ENCODE results near the gene NSDHL.

The NSDHL gene

GRCh38 chrX:152899874-152900719 is 69.2 kb downstream of the NSDHL start:
- TF ChIP-seq POLR2A (IDR thresholded peaks at IDR 0.05; ENCODE audit: extremely low read depth, insufficient read length) (no peak), CTCF (IDR thresholded peaks at IDR 0.05; ENCODE audit: low read depth, low read length) (no peak), MAX (IDR thresholded peaks at IDR 0.05; ENCODE audit: low read depth, low read length) (no peak), MYC (IDR thresholded peaks at IDR 0.05; ENCODE audit: low read depth, low read length) (no peak)
- no peak for DNase-seq (ENCODE audit: low read depth)
- no peak overlapping the region for H3K4me3 ChIP-seq (ENCODE audit: low read depth, low read length)

- TF ChIP-seq MYC (IDR thresholded peaks at IDR 0.05; ENCODE audit: low read depth, low read length) (no peak), MAX (IDR thresholded peaks at IDR 0.05; ENCODE audit: low read depth, low read length) (no peak), POLR2A (IDR thresholded peaks at IDR 0.05; ENCODE audit: extremely low read depth, insufficient read length) (no peak), CTCF (IDR thresholded peaks at IDR 0.05; ENCODE audit: low read depth, low read length) (no peak)
These were observed 70.1 kb downstream of the NSDHL start for GRCh38 chrX:152900937-152901445.

GRCh38 chrX:152901816-152902501 is 71.1 kb downstream of the NSDHL start:
- DNase-seq (ENCODE audit: low read depth), result no peak

More at GRCh38 chrX:152900937-152901445, 70.1 kb downstream of the NSDHL start:
- DNase-seq (ENCODE audit: low read depth), result no peak
- H3K4me3 ChIP-seq (ENCODE audit: low read depth, low read length), result no peak overlapping the region

GRCh38 chrX:152902502-152902820 is 71.6 kb downstream of the NSDHL start:
- DNase-seq (ENCODE audit: low read depth), result no peak

More at GRCh38 chrX:152901816-152902501, 71.1 kb downstream of the NSDHL start:
- TF ChIP-seq POLR2A (IDR thresholded peaks at IDR 0.05; ENCODE audit: extremely low read depth, insufficient read length), result no peak
- no peak overlapping the region for H3K4me3 ChIP-seq (ENCODE audit: low read depth, low read length)

GRCh38 chrX:152903589-152903988 is 72.7 kb downstream of the NSDHL start:
- no peak for DNase-seq (ENCODE audit: low read depth)
- no peak overlapping the region for H3K4me3 ChIP-seq (ENCODE audit: low read depth, low read length)
- TF ChIP-seq MAX (IDR thresholded peaks at IDR 0.05; ENCODE audit: low read depth, low read length), result no peak
- TF ChIP-seq CTCF (IDR thresholded peaks at IDR 0.05; ENCODE audit: low read depth, low read length), result no peak
- TF ChIP-seq MYC (IDR thresholded peaks at IDR 0.05; ENCODE audit: low read depth, low read length), result no peak
- no peak for TF ChIP-seq POLR2A (IDR thresholded peaks at IDR 0.05; ENCODE audit: extremely low read depth, insufficient read length)

More at GRCh38 chrX:152902502-152902820, 71.6 kb downstream of the NSDHL start:
- TF ChIP-seq CTCF (IDR thresholded peaks at IDR 0.05; ENCODE audit: low read depth, low read length) (no peak), MAX (IDR thresholded peaks at IDR 0.05; ENCODE audit: low read depth, low read length) (no peak), POLR2A (IDR thresholded peaks at IDR 0.05; ENCODE audit: extremely low read depth, insufficient read length) (no peak), MYC (IDR thresholded peaks at IDR 0.05; ENCODE audit: low read depth, low read length) (no peak)
- no peak overlapping the region for H3K4me3 ChIP-seq (ENCODE audit: low read depth, low read length)

Data from NB4 (cell line).